Omental fat pad (tissue), 4 donors: ENCODE measurements around the gene DTWD1. TPM values are rescaled to one million over a fixed set of nuclear protein-coding genes. Genes with fewer than 3 reads are reported as not detected.
"Not testable (repeated sequence)": the region's sequence is repeated elsewhere in the genome, so short reads cannot be mapped to it uniquely, and the experiment has no call there.

Experiments used
- ATAC-seq: fragments of 150-250 bp; one replicate; pipeline ENCODE4 v1.9.1; 2016; ENCODE audit warnings: mild to moderate bottlenecking, moderate library complexity; ENCODE audit not compliant: low FRiP score
- DNase-seq: peaks from one replicate; pipeline ENCODE4 v3.0.0-alpha.2; 2019; ENCODE audit warnings: low spot score
- CTCF ChIP-seq, 3 donors: fragments of 450-650 bp; IDR thresholded peaks; one replicate each; pipeline ENCODE4 v1.5.1; 2016 to 2017; ENCODE audit warnings: antibody characterized with exemption in 3 of 3, mild to moderate bottlenecking in 3 of 3, moderate library complexity in 2 of 3
- total RNA-seq, 4 donors: library from RNA; depleted of rRNA; stranded (reverse); fragments of >200 nt; gene quantifications; one replicate each; pipeline ENCODE4 v1.1.0, GENCODE V29; 2016

The DTWD1 gene, protein sequence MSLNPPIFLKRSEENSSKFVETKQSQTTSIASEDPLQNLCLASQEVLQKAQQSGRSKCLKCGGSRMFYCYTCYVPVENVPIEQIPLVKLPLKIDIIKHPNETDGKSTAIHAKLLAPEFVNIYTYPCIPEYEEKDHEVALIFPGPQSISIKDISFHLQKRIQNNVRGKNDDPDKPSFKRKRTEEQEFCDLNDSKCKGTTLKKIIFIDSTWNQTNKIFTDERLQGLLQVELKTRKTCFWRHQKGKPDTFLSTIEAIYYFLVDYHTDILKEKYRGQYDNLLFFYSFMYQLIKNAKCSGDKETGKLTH
- 10 to 100 TPM; 10.6 to 34.8 (median 17.7) TPM for total RNA-seq

DNA sequence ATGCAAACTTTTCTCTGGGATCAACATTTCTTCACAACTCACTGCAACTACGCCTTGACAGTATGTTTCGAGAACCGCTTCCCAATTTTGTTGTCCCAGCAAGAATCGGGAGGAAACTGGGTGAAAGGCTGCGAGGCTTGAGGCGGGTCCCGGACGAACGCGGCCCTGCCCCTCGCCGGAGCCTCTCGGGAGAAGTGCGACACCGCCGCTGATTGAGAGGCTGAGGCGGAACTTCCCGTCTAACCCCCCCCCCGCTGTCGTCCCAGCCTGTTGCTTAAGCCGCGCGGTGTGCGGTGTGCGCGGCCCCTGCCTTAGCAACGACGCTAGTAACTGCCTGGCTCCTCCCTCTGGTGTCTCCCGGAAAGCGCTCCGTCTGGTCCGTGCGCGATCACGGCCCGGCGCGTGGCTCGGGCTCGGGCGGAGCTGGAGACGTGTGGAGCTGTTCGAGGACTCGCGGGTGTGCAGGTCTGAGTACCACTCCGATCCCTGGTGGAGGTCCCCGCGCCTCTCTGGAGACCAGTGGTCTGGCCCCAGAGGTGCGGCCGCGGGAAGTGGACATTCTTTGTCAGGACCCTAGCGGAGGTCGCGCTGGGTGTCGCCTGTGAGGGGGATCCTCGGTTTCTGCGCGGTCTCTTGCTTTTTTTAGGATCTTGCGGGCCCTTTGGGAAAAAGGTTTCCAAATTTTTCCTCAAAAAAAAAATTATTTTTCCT lies at the start of gene DTWD1, which contains the start of gene FAM227B:
Gene DTWD1 (plus strand): TSS at position 391 of the 711 bp plus-strand sequence. CDS start 4,120 bp downstream, outside the sequence.
Gene FAM227B (minus strand): TSS at position 161 of the 711 bp plus-strand sequence. CDS start 5,647 bp downstream, outside the sequence.
- no peak for TF ChIP-seq CTCF (IDR thresholded peaks at IDR 0.05)
- DNase-seq = peak; percentile 74
- ATAC-seq = peak; percentile 100

- no peak for TF ChIP-seq CTCF (IDR thresholded peaks at IDR 0.05)
- ATAC-seq = no peak
- DNase-seq = no peak
Observed at GRCh38 chr15:49573421-49573820, 47.4 kb upstream of the DTWD1 start.

- ATAC-seq = no peak
- no peak for TF ChIP-seq CTCF (IDR thresholded peaks at IDR 0.05)
- no peak for DNase-seq
Observed at GRCh38 chr15:49589030-49589429, 31.8 kb upstream of the DTWD1 start.

DNA sequence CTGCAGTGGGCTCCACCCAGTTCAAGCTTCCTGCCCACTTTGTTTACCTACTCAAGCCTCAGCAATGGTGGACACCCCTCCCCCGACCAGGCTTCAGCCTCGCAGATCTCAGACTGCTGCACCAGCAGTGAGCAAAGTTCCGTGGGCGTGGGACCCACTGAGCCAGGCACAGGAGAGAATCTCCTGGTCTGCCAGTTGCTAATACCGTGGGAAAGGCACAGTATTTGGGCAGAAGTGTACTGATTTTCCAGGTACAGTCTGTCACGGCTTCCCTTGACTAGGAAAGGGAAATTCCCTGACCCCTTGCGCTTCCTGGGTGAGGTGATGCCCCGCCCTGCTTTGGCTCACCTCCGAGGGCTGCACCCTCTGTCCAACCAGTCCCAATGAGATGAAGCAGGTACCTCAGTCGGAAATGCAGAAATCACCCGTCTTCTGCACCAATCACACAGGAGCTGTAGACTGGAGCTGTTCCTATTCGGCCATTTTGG lies 28.0 kb upstream of the DTWD1 start:
- DNase-seq, ATAC-seq: not testable (repeated sequence)

- ATAC-seq (no peak), DNase-seq (no peak)
- no peak for TF ChIP-seq CTCF (IDR thresholded peaks at IDR 0.05)
Observed at GRCh38 chr15:49604625-49605409, 16.0 kb upstream of the DTWD1 start.

DNA sequence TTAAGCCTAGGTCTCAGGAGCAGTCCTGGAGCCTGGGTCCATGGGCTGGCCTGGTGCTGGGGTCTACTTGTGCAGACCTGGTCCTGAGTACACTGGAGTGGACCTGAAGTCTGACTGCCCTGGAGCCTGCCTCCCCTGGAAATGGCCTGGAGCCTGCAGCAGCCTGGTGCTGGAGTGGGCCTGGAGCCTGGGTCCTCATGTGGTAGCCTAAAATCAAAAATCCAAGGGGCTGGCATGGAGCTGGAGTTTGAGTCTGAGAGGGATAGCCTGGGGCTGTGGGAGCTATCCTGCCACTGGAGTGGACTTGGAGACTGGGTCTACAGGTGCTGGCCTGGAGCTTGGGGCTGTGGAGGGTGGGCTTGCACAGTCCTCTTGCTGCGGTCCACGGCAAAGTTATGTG lies 15.3 kb upstream of the DTWD1 start:
- DNase-seq = no peak

More for the DNA sequence above, 15.3 kb upstream of the DTWD1 start:
- no peak for TF ChIP-seq CTCF (IDR thresholded peaks at IDR 0.05)
- ATAC-seq = no peak
